Measurements from ENCODE around the gene KCTD1.

The KCTD1 gene

DNA sequence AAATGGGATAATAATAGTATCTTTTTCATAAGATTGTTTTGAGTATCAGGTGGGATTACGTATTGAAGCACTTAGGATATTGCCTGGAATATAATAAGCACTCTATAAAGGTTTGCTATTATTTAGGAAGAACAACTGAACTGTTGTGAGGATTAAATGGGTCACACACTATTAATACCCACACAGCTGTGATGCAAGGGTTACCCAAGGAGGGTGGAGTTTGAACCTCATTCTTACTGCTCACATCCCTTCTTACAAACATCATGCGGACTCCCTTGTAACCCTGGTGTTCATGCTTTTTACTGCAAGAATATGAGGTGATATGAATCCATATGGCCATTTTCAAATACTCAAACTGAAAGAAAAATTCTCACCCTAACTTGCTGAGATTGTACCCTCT is 113.5 kb downstream of the KCTD1 start:
- no peaks in the 10 kb centered on the region for H3K36me3 ChIP-seq (replicated peaks; ENCODE audit: insufficient read depth, low read length)
- H3K4me3 ChIP-seq (ENCODE audit: low read length) = no peak overlapping the region
- no peaks in the 10 kb centered on the region for H3K9me3 ChIP-seq (replicated peaks; ENCODE audit: insufficient read depth, low read length)
- no peaks in the 10 kb centered on the region for H3F3A ChIP-seq (ENCODE audit: insufficient read depth, low read length)
- H3K9ac ChIP-seq (ENCODE audit: low read length) = no peak overlapping the region
- H3K4me1 ChIP-seq (ENCODE audit: low read length) = no peaks in the 10 kb centered on the region
- H3K27me3 ChIP-seq (replicated peaks; ENCODE audit: insufficient read depth, low read length) = no peaks in the 10 kb centered on the region
- no peaks in the 10 kb centered on the region for H3K9me2 ChIP-seq (replicated peaks; ENCODE audit: insufficient read depth, low read length)
- H3K27ac ChIP-seq (ENCODE audit: low read length) = no peak overlapping the region
- H3K79me2 ChIP-seq (ENCODE audit: low read length) = no peaks in the 10 kb centered on the region
- TF ChIP-seq EZH2 (optimal IDR thresholded peaks at IDR 0.05; ENCODE audit: low read depth, low read length) (no peak), CTCF (IDR thresholded peaks at IDR 0.05; ENCODE audit: low read length) (no peak), EZH2phosphoT487 (IDR thresholded peaks at IDR 0.05; ENCODE audit: low read length) (no peak)
- no peak overlapping the region for H2AFZ ChIP-seq (ENCODE audit: low read length)
- H4K20me1 ChIP-seq (ENCODE audit: insufficient read depth, low read length) = no peaks in the 10 kb centered on the region
- H3K4me2 ChIP-seq (ENCODE audit: low read depth, low read length) = no peak overlapping the region
- no peak for DNase-seq

DNA sequence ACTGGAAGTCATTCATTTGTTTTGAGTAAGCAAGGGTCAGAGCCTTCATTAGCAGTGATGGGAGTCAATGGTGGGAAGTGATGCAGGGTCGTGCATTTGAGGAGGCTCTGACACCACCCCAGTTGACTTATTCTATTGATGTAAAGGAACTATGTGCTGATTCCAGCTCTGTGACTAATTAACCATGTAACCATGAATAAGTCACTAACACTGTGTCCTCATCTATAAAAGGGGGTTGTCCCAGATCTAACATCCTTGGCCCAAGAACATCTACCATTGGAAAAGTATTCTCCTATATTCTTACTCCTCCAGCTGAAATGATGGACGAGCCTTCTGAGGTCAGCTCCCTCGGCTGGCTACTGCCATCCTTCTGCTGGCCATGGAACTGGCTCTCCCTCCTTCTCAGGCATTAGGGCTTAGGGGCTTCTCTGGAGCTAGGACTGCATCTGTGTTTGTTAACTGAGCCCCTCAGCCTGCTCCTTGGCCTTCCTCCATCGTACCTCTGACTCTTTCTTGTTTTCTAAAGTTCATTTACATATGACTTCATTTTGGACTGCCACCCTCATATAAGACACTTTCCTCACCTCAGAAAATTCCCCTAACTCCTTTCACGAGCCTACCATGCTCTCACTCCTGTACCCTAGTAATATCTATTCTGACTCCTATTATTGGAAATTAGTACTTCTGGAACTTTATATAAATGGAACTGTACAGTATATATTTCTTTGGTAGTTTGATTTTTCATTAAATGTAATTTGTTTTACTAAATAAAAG is 115.5 kb downstream of the KCTD1 start:
- Histone ChIP-seq H3K4me3 (ENCODE audit: low read length) (no peak overlapping the region), H3K79me2 (ENCODE audit: low read length) (no peaks in the 10 kb centered on the region), H3K9me3 (replicated peaks; ENCODE audit: insufficient read depth, low read length) (no peaks in the 10 kb centered on the region), H3K9me2 (replicated peaks; ENCODE audit: insufficient read depth, low read length) (no peaks in the 10 kb centered on the region), H3K27ac (ENCODE audit: low read length) (no peak overlapping the region), H2AFZ (ENCODE audit: low read length) (no peak overlapping the region), H3K36me3 (replicated peaks; ENCODE audit: insufficient read depth, low read length) (no peaks in the 10 kb centered on the region), H3K9ac (ENCODE audit: low read length) (no peak overlapping the region), H3K27me3 (replicated peaks; ENCODE audit: insufficient read depth, low read length) (no peaks in the 10 kb centered on the region), H4K20me1 (ENCODE audit: insufficient read depth, low read length) (no peaks in the 10 kb centered on the region), H3F3A (ENCODE audit: insufficient read depth, low read length) (no peaks in the 10 kb centered on the region), H3K4me1 (ENCODE audit: low read length) (no peaks in the 10 kb centered on the region), H3K4me2 (ENCODE audit: low read depth, low read length) (no peak overlapping the region)
- DNase-seq = no peak
- TF ChIP-seq CTCF (IDR thresholded peaks at IDR 0.05; ENCODE audit: low read length) (no peak), EZH2 (optimal IDR thresholded peaks at IDR 0.05; ENCODE audit: low read depth, low read length) (no peak), EZH2phosphoT487 (IDR thresholded peaks at IDR 0.05; ENCODE audit: low read length) (no peak)

GRCh38 chr18:26429535-26430226 is 118.7 kb downstream of the KCTD1 start:
- Histone ChIP-seq H3K27ac (ENCODE audit: low read length) (no peak overlapping the region), H3K4me2 (ENCODE audit: low read depth, low read length) (no peak overlapping the region), H2AFZ (ENCODE audit: low read length) (no peak overlapping the region), H3K4me3 (ENCODE audit: low read length) (no peak overlapping the region), H3K9ac (ENCODE audit: low read length) (no peak overlapping the region), H3K4me1 (ENCODE audit: low read length) (peaks cover 9% of the 10 kb centered on the region), H3K9me3 (replicated peaks; ENCODE audit: insufficient read depth, low read length) (no peaks in the 10 kb centered on the region), H3K36me3 (replicated peaks; ENCODE audit: insufficient read depth, low read length) (no peaks in the 10 kb centered on the region), H3K9me2 (replicated peaks; ENCODE audit: insufficient read depth, low read length) (no peaks in the 10 kb centered on the region), H3K27me3 (replicated peaks; ENCODE audit: insufficient read depth, low read length) (no peaks in the 10 kb centered on the region), H3F3A (ENCODE audit: insufficient read depth, low read length) (peaks cover 6% of the 10 kb centered on the region; the same call in 1 of the 2 replicates), H4K20me1 (ENCODE audit: insufficient read depth, low read length) (no peaks in the 10 kb centered on the region), H3K79me2 (ENCODE audit: low read length) (no peaks in the 10 kb centered on the region)
- TF ChIP-seq EZH2 (optimal IDR thresholded peaks at IDR 0.05; ENCODE audit: low read depth, low read length) = no peak
- no peak for TF ChIP-seq CTCF (IDR thresholded peaks at IDR 0.05; ENCODE audit: low read length)
- no peak for TF ChIP-seq EZH2phosphoT487 (IDR thresholded peaks at IDR 0.05; ENCODE audit: low read length)
- no peak for DNase-seq

All from MM.1S (cell line).